VCaP (cell line): ENCODE results near the gene DIAPH2.

Experiments used
- H3K27ac ChIP-seq: fragments of 450-650 bp; 2 replicates; pipeline ENCODE4 v1.5.1; 2017
- TF ChIP-seq, protein P1 (sequence below): fragments of 450-650 bp; conservative IDR thresholded peaks from 2 replicates; pipeline ENCODE4 v1.5.1; 2017; ENCODE audit warnings: mild to moderate bottlenecking, moderate library complexity

DIAPH2 gene

GRCh38 chrX:97490656-97491055 is 806.0 kb downstream of the DIAPH2 start:
- TF ChIP-seq, protein P1, sequence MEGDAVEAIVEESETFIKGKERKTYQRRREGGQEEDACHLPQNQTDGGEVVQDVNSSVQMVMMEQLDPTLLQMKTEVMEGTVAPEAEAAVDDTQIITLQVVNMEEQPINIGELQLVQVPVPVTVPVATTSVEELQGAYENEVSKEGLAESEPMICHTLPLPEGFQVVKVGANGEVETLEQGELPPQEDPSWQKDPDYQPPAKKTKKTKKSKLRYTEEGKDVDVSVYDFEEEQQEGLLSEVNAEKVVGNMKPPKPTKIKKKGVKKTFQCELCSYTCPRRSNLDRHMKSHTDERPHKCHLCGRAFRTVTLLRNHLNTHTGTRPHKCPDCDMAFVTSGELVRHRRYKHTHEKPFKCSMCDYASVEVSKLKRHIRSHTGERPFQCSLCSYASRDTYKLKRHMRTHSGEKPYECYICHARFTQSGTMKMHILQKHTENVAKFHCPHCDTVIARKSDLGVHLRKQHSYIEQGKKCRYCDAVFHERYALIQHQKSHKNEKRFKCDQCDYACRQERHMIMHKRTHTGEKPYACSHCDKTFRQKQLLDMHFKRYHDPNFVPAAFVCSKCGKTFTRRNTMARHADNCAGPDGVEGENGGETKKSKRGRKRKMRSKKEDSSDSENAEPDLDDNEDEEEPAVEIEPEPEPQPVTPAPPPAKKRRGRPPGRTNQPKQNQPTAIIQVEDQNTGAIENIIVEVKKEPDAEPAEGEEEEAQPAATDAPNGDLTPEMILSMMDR, result no peak
- H3K27ac ChIP-seq, result no peak overlapping the region

DNA sequence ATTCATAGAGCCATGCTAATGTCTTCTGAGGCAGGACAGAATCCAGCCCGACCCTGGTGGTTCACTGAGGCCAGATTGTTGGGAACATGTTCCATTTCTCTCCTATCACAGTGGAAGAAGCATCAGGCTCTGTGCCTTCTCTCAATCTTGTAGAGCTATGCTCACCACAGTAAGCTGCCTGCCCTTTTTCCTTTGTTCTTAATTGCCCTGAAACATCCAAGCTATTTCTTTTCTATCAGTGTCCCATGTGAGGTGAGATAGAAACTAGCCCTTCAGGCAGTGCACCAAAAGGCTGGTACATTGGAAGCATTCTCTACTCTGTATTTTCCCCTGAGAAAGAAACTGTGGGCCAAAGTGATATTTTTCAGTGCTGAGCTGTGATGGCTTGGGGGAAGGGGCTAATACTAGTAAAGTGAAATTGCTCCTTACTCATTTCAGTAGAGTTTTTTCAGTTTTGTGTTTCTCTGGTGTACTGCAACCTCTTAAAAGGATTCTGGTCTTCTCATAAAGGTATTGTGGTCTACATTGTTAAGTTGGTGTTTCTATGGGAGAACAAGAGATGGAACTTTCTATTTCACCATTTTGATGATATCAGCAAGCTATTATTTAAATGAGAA is 810.2 kb downstream of the DIAPH2 start:
- H3K27ac ChIP-seq, result no peak overlapping the region
- TF ChIP-seq, protein P1, result no peak

DNA sequence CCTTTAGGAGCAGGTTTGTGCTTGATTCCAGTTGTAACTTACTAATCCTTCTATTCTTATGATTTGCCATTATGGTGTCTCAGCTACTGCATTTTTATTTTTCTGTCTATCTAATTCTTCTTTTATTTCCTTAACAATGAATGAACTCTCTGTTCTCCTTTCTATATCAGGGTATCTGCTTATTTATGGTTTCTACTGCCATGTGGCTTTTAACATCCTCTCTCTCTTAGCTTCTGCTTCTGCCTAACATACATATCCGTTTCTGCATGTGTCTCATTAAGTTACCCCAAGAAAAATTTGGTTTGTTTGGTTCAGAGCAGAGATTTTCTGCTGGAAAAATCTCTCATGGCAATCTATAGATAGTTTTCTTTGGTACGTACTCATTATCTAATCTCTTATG is 813.5 kb downstream of the DIAPH2 start:
- TF ChIP-seq, protein P1, result no peak
- H3K27ac ChIP-seq, result no peak overlapping the region

- no peak overlapping the region for H3K27ac ChIP-seq
- TF ChIP-seq, protein P1, result no peak
Observed at GRCh38 chrX:97504431-97504830, 819.8 kb downstream of the DIAPH2 start.

DNA sequence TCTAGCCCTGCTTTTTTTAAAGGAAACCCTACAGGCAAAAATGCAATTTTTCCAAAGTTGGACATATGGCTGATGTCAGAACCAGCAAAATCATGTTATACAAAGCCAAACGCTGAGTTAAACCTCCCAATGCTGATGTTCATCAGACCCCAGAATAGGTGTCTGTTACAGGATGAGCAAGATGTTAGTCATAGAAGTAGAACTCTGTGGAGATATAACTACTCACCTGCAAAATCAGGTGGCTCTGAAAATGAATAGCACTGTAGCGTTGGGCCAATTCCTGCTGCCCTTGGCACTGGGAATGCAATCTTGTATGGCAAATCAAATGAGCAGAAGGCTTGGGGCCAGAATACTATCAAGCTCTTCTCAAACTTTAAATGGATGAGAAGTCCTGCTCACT is 833.1 kb downstream of the DIAPH2 start:
- no peak overlapping the region for H3K27ac ChIP-seq
- TF ChIP-seq, protein P1, result no peak

DNA sequence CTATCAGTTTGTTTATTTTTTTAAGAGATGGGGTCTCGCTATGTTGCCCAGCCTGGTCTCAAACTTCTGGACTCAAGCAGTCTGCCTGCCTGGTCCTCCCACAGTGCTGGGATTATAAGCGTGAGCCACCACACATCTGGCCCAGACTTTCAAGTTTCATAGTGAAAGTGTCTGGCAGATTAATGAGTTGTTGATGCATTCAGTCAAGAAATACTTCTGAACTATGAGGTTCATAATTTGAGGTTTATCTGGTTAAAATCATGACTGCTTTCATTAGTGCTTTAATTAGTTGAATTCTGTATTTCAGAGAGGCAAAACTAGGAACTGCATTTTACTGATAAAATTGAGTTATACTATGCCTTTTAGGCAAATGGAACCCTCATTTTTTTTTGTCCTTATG is 837.7 kb downstream of the DIAPH2 start:
- no peak overlapping the region for H3K27ac ChIP-seq
- TF ChIP-seq, protein P1, result no peak

DNA sequence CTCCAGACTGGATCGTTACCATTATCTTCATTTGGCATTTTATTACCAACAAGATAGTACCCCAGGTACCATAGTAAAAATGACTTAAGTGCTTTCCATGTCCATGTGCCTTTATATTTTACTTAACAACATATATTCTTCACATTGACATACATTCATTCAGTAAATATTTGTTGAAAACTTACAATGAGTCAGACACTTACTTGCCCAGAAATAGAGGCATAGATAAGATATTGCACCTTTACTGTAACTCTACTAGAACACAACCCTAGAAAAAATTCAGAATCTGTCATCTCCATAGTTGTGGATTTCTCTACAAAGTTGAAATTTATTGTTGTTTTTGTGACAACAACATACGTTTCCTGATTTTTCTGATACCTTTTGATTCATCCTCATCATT is 839.7 kb downstream of the DIAPH2 start:
- H3K27ac ChIP-seq, result no peak overlapping the region
- TF ChIP-seq, protein P1, result no peak

GRCh38 chrX:97524997-97525396 is 840.4 kb downstream of the DIAPH2 start:
- H3K27ac ChIP-seq, result no peak overlapping the region
- TF ChIP-seq, protein P1, result no peak
